Stimulated activated naive CD4-positive, alpha-beta T cell treated with Interleukin-2 at 50 U/mL for 16 hours (primary cell): ENCODE measurements around the gene SPTY2D1.
"Not testable (repeated sequence)": the region's sequence is repeated elsewhere in the genome, so short reads cannot be mapped to it uniquely, and the experiment has no call there.

Source experiments
- DNase-seq: peaks from one replicate; lab custom pipeline; 2025; lab: John Stamatoyannopoulos, UW

Gene SPTY2D1

DNA sequence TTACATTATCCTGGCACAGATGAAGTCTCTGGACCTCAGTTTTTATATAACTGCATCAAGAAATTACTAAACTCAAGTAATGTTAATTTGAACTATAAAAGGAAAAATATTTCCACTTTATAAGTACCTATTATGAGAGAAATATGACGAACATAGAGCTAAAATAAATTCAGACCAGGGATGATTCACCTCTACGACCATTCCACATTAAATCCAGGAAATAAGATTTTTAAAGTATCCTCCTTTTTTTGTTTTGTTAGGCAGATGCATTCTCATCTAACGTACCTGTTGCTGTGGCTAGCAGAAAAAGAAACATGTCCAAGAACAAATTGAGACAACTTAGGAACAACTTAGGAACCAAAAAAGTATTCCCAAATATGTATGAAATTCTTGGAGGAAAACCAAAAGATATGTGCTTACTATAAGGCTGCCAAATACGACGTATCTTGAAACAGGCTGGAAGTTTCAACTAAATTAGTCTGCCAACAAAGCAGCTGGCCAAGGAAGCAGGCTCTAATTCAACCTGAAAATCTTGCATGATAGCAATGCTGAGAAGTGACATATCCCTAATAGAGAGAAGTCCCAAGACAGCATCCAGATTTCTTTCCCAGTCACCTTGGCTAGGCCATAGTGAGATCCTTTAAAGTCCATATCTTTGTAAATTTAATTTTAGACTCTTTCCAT, 15.7 kb downstream of the SPTY2D1 start:
- DNase-seq = no peak

DNA sequence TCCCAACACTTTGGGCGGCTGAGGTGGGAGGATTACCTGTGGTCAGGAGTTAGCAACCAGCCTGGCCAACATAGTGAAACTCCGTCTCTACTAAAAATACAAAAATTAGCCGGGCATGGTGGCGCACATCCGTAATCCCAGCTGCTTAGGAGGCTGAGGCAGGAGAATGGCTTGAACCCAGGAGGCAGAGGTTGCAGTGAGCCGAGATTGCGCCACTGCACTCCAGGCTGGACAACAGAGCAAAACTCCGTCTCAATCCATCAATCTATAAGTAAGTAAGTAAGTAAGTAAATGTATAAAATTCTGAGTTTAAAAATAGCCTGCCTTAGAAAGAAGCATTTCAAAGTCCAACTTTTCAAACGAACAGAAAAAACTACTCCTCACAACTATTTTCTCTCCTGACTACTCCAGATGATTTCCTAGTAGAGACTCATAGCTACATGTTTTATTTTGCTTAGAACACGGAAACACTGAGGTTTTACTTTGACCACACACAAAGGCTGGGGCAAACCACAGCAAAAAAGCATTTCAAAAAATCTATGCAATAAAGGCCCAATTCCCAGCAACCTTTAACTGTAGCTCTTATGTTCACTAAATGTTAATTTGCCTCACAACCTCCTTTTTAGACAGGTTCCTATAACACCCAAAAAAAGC, 16.3 kb downstream of the SPTY2D1 start:
- DNase-seq = peak; percentile 1

- DNase-seq = no peak
Observed at GRCh38 chr11:18615628-18616392, 18.3 kb downstream of the SPTY2D1 start.

- no peak for DNase-seq
Observed at GRCh38 chr11:18614667-18615066, 19.5 kb downstream of the SPTY2D1 start.

GRCh38 chr11:18612394-18612793, 21.7 kb downstream of the SPTY2D1 start:
- DNase-seq = no peak

- no peak for DNase-seq
Observed at GRCh38 chr11:18611196-18611595, 22.9 kb downstream of the SPTY2D1 start.

DNA sequence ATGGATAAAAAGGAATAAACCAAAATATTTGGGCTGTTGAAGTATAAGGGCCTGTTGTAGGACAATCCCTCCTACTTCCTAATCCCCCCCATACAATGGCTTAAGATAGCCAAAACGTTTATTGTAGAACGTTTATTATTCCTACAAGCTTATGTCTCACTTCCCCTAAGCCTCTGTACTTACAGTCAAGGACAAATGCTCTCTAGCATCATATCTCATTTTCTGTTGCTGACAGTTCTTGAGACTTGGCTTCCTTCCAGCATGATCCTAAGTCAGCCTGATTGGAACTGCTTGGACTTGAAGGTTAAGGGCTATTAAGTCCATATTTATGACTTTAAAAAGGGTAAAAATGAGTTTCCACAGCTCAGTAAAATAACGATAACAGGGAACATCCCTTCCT, 25.8 kb downstream of the SPTY2D1 start:
- no peak for DNase-seq

- DNase-seq = no peak
Observed at GRCh38 chr11:18600915-18601569, 33.1 kb downstream of the SPTY2D1 start.

- DNase-seq = no peak
Observed at GRCh38 chr11:18599739-18600230, 34.4 kb downstream of the SPTY2D1 start, which contains the start of gene MISFA. MISFA (plus strand) TSS chr11:18599789; CDS start chr11:18599929, 140 bp downstream.

DNA sequence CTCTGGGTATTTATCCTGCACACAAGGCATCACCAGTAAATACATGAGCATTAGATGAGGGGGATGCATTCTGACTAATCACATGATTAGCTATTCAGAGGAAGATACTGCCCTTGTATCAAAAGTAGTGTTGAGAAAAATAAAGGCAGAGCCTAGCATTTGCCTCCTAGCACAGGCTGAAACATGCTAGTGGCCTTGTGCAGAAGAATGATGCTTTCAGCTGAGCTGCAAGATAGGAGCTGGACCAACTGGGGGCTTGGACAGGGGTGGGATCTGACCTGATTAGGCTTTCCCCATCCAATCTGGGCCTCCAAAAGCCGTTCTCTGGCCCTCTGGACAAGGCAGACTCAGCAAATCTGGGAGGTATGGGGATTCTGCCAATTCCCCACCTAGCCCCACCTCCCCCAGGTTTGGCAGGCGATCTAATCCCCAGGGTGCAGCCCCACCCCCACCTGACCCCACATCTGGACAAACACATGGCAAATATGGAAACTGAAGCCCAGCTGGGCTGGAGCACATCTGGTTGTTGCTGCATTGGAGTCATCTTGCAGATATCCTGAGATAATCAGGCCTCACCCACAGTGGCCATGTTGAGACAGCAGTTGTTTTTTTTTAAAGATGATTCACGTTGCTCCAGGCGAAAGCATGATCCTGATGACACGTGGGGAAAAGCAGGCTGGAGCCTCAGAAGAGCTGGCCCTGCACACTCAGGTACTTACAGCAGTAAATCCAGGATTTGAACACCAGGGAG, 39.0 kb downstream of the SPTY2D1 start:
- no peak for DNase-seq

- DNase-seq = not testable (repeated sequence)
Observed at GRCh38 chr11:18594088-18594487, 40.1 kb downstream of the SPTY2D1 start.

GRCh38 chr11:18590571-18590970, 43.6 kb downstream of the SPTY2D1 start:
- no peak for DNase-seq

GRCh38 chr11:18588297-18589252, 45.6 kb downstream of the SPTY2D1 start, which contains the start of gene UEVLD:
UEVLD (minus strand) TSS chr11:18588734; CDS start chr11:18588654, 80 bp downstream.
- peak; percentile 57 for DNase-seq

DNA sequence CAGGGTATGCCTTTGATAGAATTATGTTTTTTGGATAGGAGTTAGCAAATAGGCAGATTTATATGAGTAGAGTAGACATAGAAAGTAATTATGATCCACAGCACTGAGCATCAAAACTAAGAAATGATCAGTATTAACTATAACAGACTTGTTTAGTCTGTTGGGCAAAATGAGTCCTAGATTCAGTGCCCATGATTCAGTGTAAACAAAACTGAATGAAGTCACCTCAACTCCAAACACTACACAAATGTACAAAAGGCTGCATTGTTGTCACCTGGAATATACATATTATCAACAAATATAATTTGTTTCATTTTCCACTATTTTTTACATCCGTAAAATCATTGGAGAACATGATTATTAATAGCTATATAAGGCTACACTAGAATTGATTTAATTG, 52.3 kb downstream of the SPTY2D1 start:
- DNase-seq = no peak

GRCh38 chr11:18580113-18580766, 53.9 kb downstream of the SPTY2D1 start:
- DNase-seq = no peak

GRCh38 chr11:18578975-18579598, 55.1 kb downstream of the SPTY2D1 start:
- DNase-seq = no peak

- DNase-seq = no peak
Observed at GRCh38 chr11:18575361-18575760, 58.8 kb downstream of the SPTY2D1 start.

DNA sequence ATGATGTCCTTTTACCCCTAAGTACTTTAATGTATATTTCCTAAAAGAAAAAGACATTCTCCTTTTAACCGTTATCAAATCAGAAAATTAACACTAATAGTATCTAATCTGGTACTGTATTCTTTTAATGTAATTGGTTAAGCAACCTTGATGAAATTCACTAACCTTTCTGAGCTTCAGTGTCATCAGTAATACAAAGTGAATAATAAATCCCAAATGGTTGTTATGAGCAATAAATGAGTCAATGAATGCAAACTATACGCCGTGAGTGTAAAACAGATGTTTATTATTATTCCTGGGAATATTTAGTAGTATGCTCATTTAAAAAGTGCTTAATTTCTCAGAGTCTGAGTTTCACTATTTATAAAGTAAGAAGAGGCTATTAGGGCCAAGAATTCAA, 67.1 kb downstream of the SPTY2D1 start:
- DNase-seq = no peak

DNA sequence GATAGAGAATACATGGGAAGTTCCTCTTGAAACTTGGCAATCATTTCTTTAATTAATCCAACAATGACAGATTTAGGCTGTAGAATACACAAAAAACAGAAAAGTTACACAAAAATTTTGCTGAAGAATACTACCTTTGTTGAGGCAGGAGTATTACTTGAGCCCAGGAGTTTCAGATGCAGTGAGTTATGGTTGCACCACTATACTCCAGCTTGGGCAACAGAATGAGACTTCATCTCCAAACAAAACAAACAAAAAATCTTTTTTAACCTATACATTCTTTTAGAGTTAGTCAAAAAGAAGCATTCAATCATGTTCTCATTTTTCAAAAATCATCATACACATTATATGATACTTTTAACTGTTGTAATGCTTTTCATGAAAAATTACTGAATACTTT, 67.7 kb downstream of the SPTY2D1 start:
- no peak for DNase-seq
